ENCODE results near the gene TRIO. TPM values are rescaled to one million over a fixed set of nuclear protein-coding genes. Genes with fewer than 3 reads are reported as not detected.

TRIO gene
- total and polyA plus RNA-seq, 11 donors: 35.2 to 99.1 (median 58.4) TPM

DNA sequence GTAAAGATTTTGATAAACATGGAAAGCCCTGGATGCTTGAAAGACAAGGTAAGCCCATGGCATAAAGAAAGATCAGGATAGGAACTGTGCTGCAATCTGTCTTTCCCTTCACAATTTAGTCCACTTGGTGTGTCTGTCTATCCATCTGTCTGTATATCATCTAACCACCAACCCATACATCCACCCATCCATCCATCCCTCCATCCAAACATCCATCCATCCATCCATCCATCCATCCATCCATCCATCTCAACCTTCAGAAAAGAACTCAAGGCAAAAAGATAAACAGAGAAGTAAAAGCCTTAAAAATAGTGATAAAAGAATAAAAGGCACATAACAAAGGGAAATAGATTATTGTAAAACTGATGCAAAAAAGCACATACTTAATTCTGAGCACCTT, 15.1 kb upstream of the TRIO start:
- Histone ChIP-seq H3K4me3 (no peak overlapping the region), H3K36me3 (no peaks in the 10 kb centered on the region), H3K27ac (no peak overlapping the region), H3K27me3 (no peaks in the 10 kb centered on the region), H3K9me3 (no peaks in the 10 kb centered on the region), H3K4me1 (peaks cover 0 to 10% (median 0%) of the 10 kb centered on the region in 12 donors)
- ATAC-seq (no peak), DNase-seq (no peak)
- no peak for TF ChIP-seq CTCF (IDR thresholded peaks at IDR 0.05)
- no peak for TF ChIP-seq POLR2A (IDR thresholded peaks at IDR 0.05)
- intact Hi-C loops (cut with DNase I): no loop called here

DNA sequence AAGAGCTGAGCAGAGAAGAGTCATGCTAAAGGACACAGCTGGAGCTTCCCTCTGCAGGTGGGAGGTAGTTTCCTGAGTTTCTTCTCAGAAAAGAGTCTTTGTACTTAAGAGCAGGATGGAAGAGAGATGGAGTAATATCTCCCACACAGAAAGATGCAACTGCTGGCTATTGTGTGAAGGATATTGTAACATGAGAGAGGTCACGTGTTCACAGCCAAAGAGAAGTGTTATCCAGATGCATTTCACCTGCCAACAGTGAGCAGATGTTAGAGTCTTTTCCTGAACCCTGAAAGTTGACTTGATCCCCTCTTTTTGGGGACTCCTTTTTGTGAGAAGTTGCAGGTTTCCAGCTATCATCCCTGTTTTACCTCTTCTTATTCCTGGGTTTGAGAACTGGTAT, 14.0 kb upstream of the TRIO start:
- no peak for ATAC-seq
- H3K27me3 ChIP-seq: no peaks in the 10 kb centered on the region
- H3K27ac ChIP-seq: no peak overlapping the region

GRCh38 chr5:14131855-14132503, 11.2 kb upstream of the TRIO start:
- peaks cover 0 to 6% (median 0%) of the 10 kb centered on the region in 12 donors for H3K9me3 ChIP-seq
- no peak overlapping the region for H3K4me3 ChIP-seq
- 35 to 43% (median 41%) methylated on average over 6 of the region's 6 CpGs for WGBS, 4 donors
- no peak overlapping the region for H3K27ac ChIP-seq
- H3K36me3 ChIP-seq: no peaks in the 10 kb centered on the region
- no peaks in the 10 kb centered on the region for H3K27me3 ChIP-seq
- peak; percentile 41 to 85 (median 63) for ATAC-seq
- no peak for TF ChIP-seq POLR2A (IDR thresholded peaks at IDR 0.05)
- TF ChIP-seq CTCF (IDR thresholded peaks at IDR 0.05): no peak
- H3K4me1 ChIP-seq: peaks cover 0 to 22% (median 2%) of the 10 kb centered on the region in 12 donors
- no peak for DNase-seq
- intact Hi-C loops (cut with DNase I): no loop called here

More for the DNA sequence above, 14.0 kb upstream of the TRIO start:
- intact Hi-C loops (cut with DNase I): no loop called here
- no peak for DNase-seq
- TF ChIP-seq CTCF (IDR thresholded peaks at IDR 0.05) (no peak), POLR2A (IDR thresholded peaks at IDR 0.05) (no peak)
- Histone ChIP-seq H3K4me1 (peaks cover 0 to 11% (median 0%) of the 10 kb centered on the region in 12 donors), H3K9me3 (no peaks in the 10 kb centered on the region), H3K4me3 (no peak overlapping the region), H3K36me3 (no peaks in the 10 kb centered on the region)
- 55 to 73% (median 61%) methylated on average over 1 of the region's 1 CpG for WGBS, 4 donors

- TF ChIP-seq POLR2A (IDR thresholded peaks at IDR 0.05) (no peak), CTCF (IDR thresholded peaks at IDR 0.05) (no peak)
- no peak overlapping the region for H3K4me3 ChIP-seq
- peaks cover 0 to 22% (median 2%) of the 10 kb centered on the region in 12 donors for H3K4me1 ChIP-seq
- H3K27ac ChIP-seq: no peak overlapping the region
- no peaks in the 10 kb centered on the region for H3K27me3 ChIP-seq
- no peak for DNase-seq
- H3K9me3 ChIP-seq: peaks cover 0 to 6% (median 0%) of the 10 kb centered on the region in 12 donors
- intact Hi-C loops (cut with DNase I): no loop called here
- WGBS, 4 donors: 66 to 78% (median 78%) methylated on average over 2 of the region's 2 CpGs
- H3K36me3 ChIP-seq: no peaks in the 10 kb centered on the region
- no peak for ATAC-seq
These were observed 9.7 kb upstream of the TRIO start for GRCh38 chr5:14133394-14133793.
